Measurements from ENCODE around the gene FAM240A.

- no peak for TF ChIP-seq CTCF (IDR thresholded peaks at IDR 0.05; ENCODE audit: extremely low read depth in 1 of 2, insufficient read depth in 1 of 2, low read depth in 1 of 2, low read length in 2 of 2)
- no peak for TF ChIP-seq EZH2 (IDR thresholded peaks at IDR 0.05; ENCODE audit: borderline replicate concordance, low read depth, low read length, severe bottlenecking)
- no peak for TF ChIP-seq POLR2A (IDR thresholded peaks at IDR 0.05; ENCODE audit: low read depth, low read length)
- no peak for TF ChIP-seq MAX (IDR thresholded peaks at IDR 0.05; ENCODE audit: insufficient read depth, insufficient read length)
- TF ChIP-seq FOS (IDR thresholded peaks at IDR 0.05; ENCODE audit: borderline replicate concordance, insufficient read depth, low read length), result no peak
- no peak for TF ChIP-seq POLR2AphosphoS5 (IDR thresholded peaks at IDR 0.05; ENCODE audit: insufficient read depth, low read depth, low read length)
These were observed 44.6 kb downstream of the FAM240A start for GRCh38 chr3:46656778-46657556.

Data from endothelial cell of umbilical vein (primary cell).